ENCODE data around the gene LUM. TPM values are rescaled to one million over a fixed set of nuclear protein-coding genes. Genes with fewer than 3 reads are reported as not detected.

The LUM gene
- polyA plus RNA-seq, 3 donors, result not detected

- no peak overlapping the region for H3K4me3 Mint-ChIP-seq
- no peaks in the 10 kb centered on the region for H3K4me1 Mint-ChIP-seq
- no peak overlapping the region for H3K9ac ChIP-seq (ENCODE audit: insufficient read depth, low read length, poor library complexity, severe bottlenecking)
- H3K36me3 ChIP-seq (replicated peaks in 1 of 2; ENCODE audit: control insufficient read depth in 1 of 2, insufficient read depth in 2 of 2, low read length in 2 of 2), result no peaks in the 10 kb centered on the region
- H3K4me3 ChIP-seq (replicated peaks in 1 of 3; ENCODE audit: low read depth in 2 of 3, low read length in 3 of 3), result no peak overlapping the region
- peaks cover 0 to 4% (median 0%) of the 10 kb centered on the region in 3 donors for H3K27me3 Mint-ChIP-seq (ENCODE audit: low read depth in 3 of 3)
- H3K27ac ChIP-seq (ENCODE audit: low read depth in 1 of 2, low read length in 2 of 2), result no peak overlapping the region
- 50% methylated on average over 1 of the region's 1 CpG for WGBS (ENCODE audit: insufficient coverage)
- DNase-seq, result no peak
- no peaks in the 10 kb centered on the region for H3K36me3 Mint-ChIP-seq
- no peaks in the 10 kb centered on the region for H3K79me2 ChIP-seq (ENCODE audit: insufficient read depth, low read length)
- peaks cover 0 to 3% of the 10 kb centered on the region in 2 donors for H3K9me3 ChIP-seq (replicated peaks in 1 of 2; ENCODE audit: control insufficient read depth in 1 of 2, insufficient read depth in 1 of 2, low read length in 2 of 2)
- H2AFZ ChIP-seq (ENCODE audit: insufficient read depth, low read depth, low read length, poor library complexity, severe bottlenecking), result no peak overlapping the region
- H3K27me3 ChIP-seq (ENCODE audit: control insufficient read depth in 2 of 2, insufficient read depth in 2 of 2, low read length in 2 of 2), result no peaks in the 10 kb centered on the region
- TF ChIP-seq CTCF (IDR thresholded peaks at IDR 0.05), result no peak
- H3K4me2 ChIP-seq (replicated peaks; ENCODE audit: extremely low read depth, low read length, poor library complexity, severe bottlenecking), result no peak overlapping the region
- H4K20me1 ChIP-seq (ENCODE audit: insufficient read depth, low read length), result no peaks in the 10 kb centered on the region
- H3K27ac Mint-ChIP-seq, result no peak overlapping the region
- H3K4me1 ChIP-seq (ENCODE audit: control insufficient read depth in 1 of 2, insufficient read depth in 2 of 2, low read length in 2 of 2), result no peaks in the 10 kb centered on the region
- peaks cover 0 to 8% (median 3%) of the 10 kb centered on the region in 7 donors for H3K9me3 Mint-ChIP-seq
- intact Hi-C loops (cut with micrococcal nuclease), result no loop called here
Observed at GRCh38 chr12:91126516-91126915, 15.2 kb upstream of the LUM start.

GRCh38 chr12:91123236-91123916 is 12.1 kb upstream of the LUM start:
- Histone ChIP-seq H4K20me1 (ENCODE audit: insufficient read depth, low read length) (no peaks in the 10 kb centered on the region), H3K27me3 (ENCODE audit: control insufficient read depth in 2 of 2, insufficient read depth in 2 of 2, low read length in 2 of 2) (no peaks in the 10 kb centered on the region), H3K9me3 (replicated peaks in 1 of 2; ENCODE audit: control insufficient read depth in 1 of 2, insufficient read depth in 1 of 2, low read length in 2 of 2) (peaks cover 0 to 3% of the 10 kb centered on the region in 2 donors), H3K79me2 (ENCODE audit: insufficient read depth, low read length) (no peaks in the 10 kb centered on the region), H3K36me3 (replicated peaks in 1 of 2; ENCODE audit: control insufficient read depth in 1 of 2, insufficient read depth in 2 of 2, low read length in 2 of 2) (no peaks in the 10 kb centered on the region), H3K4me1 (ENCODE audit: control insufficient read depth in 1 of 2, insufficient read depth in 2 of 2, low read length in 2 of 2) (no peaks in the 10 kb centered on the region), H2AFZ (ENCODE audit: insufficient read depth, low read depth, low read length, poor library complexity, severe bottlenecking) (no peak overlapping the region), H3K9ac (ENCODE audit: insufficient read depth, low read length, poor library complexity, severe bottlenecking) (no peak overlapping the region), H3K27ac (ENCODE audit: low read depth in 1 of 2, low read length in 2 of 2) (no peak overlapping the region), H3K4me3 (replicated peaks in 1 of 3; ENCODE audit: low read depth in 2 of 3, low read length in 3 of 3) (no peak overlapping the region), H3K4me2 (replicated peaks; ENCODE audit: extremely low read depth, low read length, poor library complexity, severe bottlenecking) (no peak overlapping the region)
- Mint-ChIP-seq H3K4me1 (no peaks in the 10 kb centered on the region), H3K9me3 (peaks cover 0 to 5% (median 2%) of the 10 kb centered on the region in 7 donors), H3K4me3 (no peak overlapping the region), H3K27me3 (ENCODE audit: low read depth in 3 of 3) (peaks cover 0 to 4% (median 1%) of the 10 kb centered on the region in 3 donors), H3K27ac (no peak overlapping the region), H3K36me3 (no peaks in the 10 kb centered on the region)
- no CpG with 5 or more reads among the region's 5 CpGs for WGBS (ENCODE audit: insufficient coverage)
- TF ChIP-seq CTCF (IDR thresholded peaks at IDR 0.05), result no peak
- no peak for DNase-seq
- intact Hi-C loops (cut with micrococcal nuclease), result no loop called here
